Chondrocyte (in vitro differentiated cells): ENCODE measurements around the gene CCDC3. TPM values are rescaled to one million over a fixed set of nuclear protein-coding genes. Genes with fewer than 3 reads are reported as not detected.
"Not testable (repeated sequence)": the region's sequence is repeated elsewhere in the genome, so short reads cannot be mapped to it uniquely, and the experiment has no call there.

Experiments used
- DNase-seq: peaks from one replicate; pipeline ENCODE4 v3.0.0; 2021; ENCODE audit warnings: mixed read lengths, low spot score
- H3K27ac Mint-ChIP-seq: one replicate; pipeline ENCODE4 v1.8.0; 2021; ENCODE audit warnings: mild to moderate bottlenecking, moderate library complexity, mixed read lengths; ENCODE audit not compliant: unreplicated experiment
- H3K27me3 Mint-ChIP-seq: 2 replicates; pipeline ENCODE4 v1.8.0; 2021; ENCODE audit warnings: low read depth, mixed read lengths
- H3K36me3 Mint-ChIP-seq: 2 replicates; pipeline ENCODE4 v1.8.0; 2021; ENCODE audit warnings: low read depth, mixed read lengths
- H3K4me1 Mint-ChIP-seq: 2 replicates; pipeline ENCODE4 v1.8.0; 2021; ENCODE audit warnings: low read depth, mild to moderate bottlenecking, mixed read lengths
- H3K4me3 Mint-ChIP-seq: one replicate; pipeline ENCODE4 v1.8.0; 2021; ENCODE audit warnings: mild to moderate bottlenecking, moderate library complexity, mixed read lengths; ENCODE audit not compliant: unreplicated experiment
- H3K9me3 Mint-ChIP-seq: 2 replicates; pipeline ENCODE4 v1.8.0; 2021; ENCODE audit warnings: low read depth, mixed read lengths
- total RNA-seq: library from RNA; stranded (reverse); gene quantifications from 3 replicates; pipeline ENCODE4 v1.2.1, GENCODE V29; 2021
- TF ChIP-seq, protein P1 (sequence below): fragments of 200-600 bp; sonication (generic); IDR thresholded peaks from 2 replicates; pipeline ENCODE4 v1.5.0; 2021; ENCODE audit warnings: antibody characterized with exemption, mild to moderate bottlenecking, moderate library complexity

The CCDC3 gene
- total RNA-seq, 1 donor from 2014 or later: 145 TPM

- H3K9me3 Mint-ChIP-seq: no peaks in the 10 kb centered on the region
- peaks cover 15% of the 10 kb centered on the region for H3K4me1 Mint-ChIP-seq
- no peak for DNase-seq
- TF ChIP-seq, protein P1, sequence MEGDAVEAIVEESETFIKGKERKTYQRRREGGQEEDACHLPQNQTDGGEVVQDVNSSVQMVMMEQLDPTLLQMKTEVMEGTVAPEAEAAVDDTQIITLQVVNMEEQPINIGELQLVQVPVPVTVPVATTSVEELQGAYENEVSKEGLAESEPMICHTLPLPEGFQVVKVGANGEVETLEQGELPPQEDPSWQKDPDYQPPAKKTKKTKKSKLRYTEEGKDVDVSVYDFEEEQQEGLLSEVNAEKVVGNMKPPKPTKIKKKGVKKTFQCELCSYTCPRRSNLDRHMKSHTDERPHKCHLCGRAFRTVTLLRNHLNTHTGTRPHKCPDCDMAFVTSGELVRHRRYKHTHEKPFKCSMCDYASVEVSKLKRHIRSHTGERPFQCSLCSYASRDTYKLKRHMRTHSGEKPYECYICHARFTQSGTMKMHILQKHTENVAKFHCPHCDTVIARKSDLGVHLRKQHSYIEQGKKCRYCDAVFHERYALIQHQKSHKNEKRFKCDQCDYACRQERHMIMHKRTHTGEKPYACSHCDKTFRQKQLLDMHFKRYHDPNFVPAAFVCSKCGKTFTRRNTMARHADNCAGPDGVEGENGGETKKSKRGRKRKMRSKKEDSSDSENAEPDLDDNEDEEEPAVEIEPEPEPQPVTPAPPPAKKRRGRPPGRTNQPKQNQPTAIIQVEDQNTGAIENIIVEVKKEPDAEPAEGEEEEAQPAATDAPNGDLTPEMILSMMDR: no peak
- H3K36me3 Mint-ChIP-seq: peaks cover 22% of the 10 kb centered on the region
- no peak overlapping the region for H3K4me3 Mint-ChIP-seq
- H3K27ac Mint-ChIP-seq: no peak overlapping the region
- H3K27me3 Mint-ChIP-seq: no peaks in the 10 kb centered on the region
Measured at GRCh38 chr10:12993595-12993994, 7.9 kb downstream of the CCDC3 start.

DNA sequence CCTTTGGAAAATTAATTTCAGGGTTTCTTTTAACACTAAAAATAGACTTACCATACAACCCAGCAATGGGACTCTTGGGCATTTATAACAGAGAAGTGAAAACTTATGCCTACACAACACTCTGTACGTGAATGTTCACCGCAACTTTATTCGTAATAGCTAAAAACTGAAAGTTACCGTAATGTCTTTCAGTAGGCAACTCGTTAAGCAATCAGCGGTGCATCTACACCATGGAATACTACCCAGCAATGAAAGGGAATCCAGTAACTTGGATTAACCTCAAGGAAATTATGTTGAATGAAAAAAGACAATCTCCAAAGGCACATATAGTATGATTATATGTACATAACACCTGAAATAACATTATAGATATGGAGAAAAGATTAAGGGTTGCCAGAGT lies 16.2 kb downstream of the CCDC3 start:
- H3K36me3 Mint-ChIP-seq: peaks cover 13% of the 10 kb centered on the region
- no peak overlapping the region for H3K4me3 Mint-ChIP-seq
- no peaks in the 10 kb centered on the region for H3K27me3 Mint-ChIP-seq
- no peak overlapping the region for H3K27ac Mint-ChIP-seq
- H3K4me1 Mint-ChIP-seq: peaks cover 29% of the 10 kb centered on the region
- H3K9me3 Mint-ChIP-seq: peaks cover 8% of the 10 kb centered on the region
- DNase-seq: no peak
- TF ChIP-seq, protein P1: no peak

- H3K27me3 Mint-ChIP-seq: no peaks in the 10 kb centered on the region
- H3K4me1 Mint-ChIP-seq: peaks cover 34% of the 10 kb centered on the region
- peaks cover 13% of the 10 kb centered on the region for H3K36me3 Mint-ChIP-seq
- no peak overlapping the region for H3K27ac Mint-ChIP-seq
- DNase-seq: no peak
- TF ChIP-seq, protein P1: no peak
- H3K4me3 Mint-ChIP-seq: no peak overlapping the region
- peaks cover 8% of the 10 kb centered on the region for H3K9me3 Mint-ChIP-seq
Measured at GRCh38 chr10:12984165-12984747, 17.3 kb downstream of the CCDC3 start.

GRCh38 chr10:12983568-12983967 lies 17.9 kb downstream of the CCDC3 start:
- H3K9me3 Mint-ChIP-seq, H3K27me3 Mint-ChIP-seq, DNase-seq, H3K4me3 Mint-ChIP-seq, H3K27ac Mint-ChIP-seq: not testable (repeated sequence)
- Mint-ChIP-seq H3K36me3 (peaks cover 13% of the 10 kb centered on the region), H3K4me1 (peaks cover 36% of the 10 kb centered on the region)

DNA sequence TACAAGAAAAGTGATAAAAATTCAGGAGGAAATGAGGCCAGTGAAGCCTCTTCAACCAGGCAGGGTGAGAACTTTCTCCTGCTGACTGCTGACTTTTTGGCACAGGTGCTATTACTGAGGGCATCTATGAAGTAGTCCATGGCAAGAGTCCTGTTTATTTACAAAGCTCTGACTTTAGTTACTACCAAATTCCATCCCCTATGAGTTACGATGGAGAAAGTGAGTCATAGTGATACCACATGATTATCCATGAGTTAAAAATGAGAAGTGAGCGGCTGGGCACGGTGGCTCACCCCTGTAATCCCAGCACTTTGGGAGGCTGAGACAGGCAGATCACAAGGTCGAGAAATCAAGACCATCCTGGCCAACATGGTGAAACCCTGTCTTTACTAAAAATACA lies 19.9 kb downstream of the CCDC3 start:
- no peak for DNase-seq
- H3K27ac Mint-ChIP-seq: peak overlapping the region; percentile 42
- peaks cover 8% of the 10 kb centered on the region for H3K9me3 Mint-ChIP-seq
- TF ChIP-seq, protein P1: no peak
- H3K4me1 Mint-ChIP-seq: peaks cover 36% of the 10 kb centered on the region
- H3K36me3 Mint-ChIP-seq: peaks cover 7% of the 10 kb centered on the region
- no peak overlapping the region for H3K4me3 Mint-ChIP-seq
- H3K27me3 Mint-ChIP-seq: no peaks in the 10 kb centered on the region

GRCh38 chr10:12980713-12981306 lies 20.7 kb downstream of the CCDC3 start:
- no peak overlapping the region for H3K4me3 Mint-ChIP-seq

More at GRCh38 chr10:12980713-12981306, 20.7 kb downstream of the CCDC3 start:
- Mint-ChIP-seq H3K9me3 (peaks cover 8% of the 10 kb centered on the region), H3K27me3 (no peaks in the 10 kb centered on the region), H3K4me1 (peaks cover 36% of the 10 kb centered on the region), H3K27ac (peak overlapping the region; percentile 36), H3K36me3 (peaks cover 7% of the 10 kb centered on the region)
- TF ChIP-seq, protein P1: no peak
- DNase-seq: no peak
